Activated naive CD4-positive, alpha-beta T cell treated with anti-CD3 and anti-CD28 coated beads, Interleukin-2, amount 10 ng/mL, durations not matched to agents 7 days and 5 days (primary cell): Measurements from ENCODE around the gene CDKN2A.

Experiments used
- CTCF ChIA-PET: fragments of 350-600 bp; sonication (Branson Sonifier 250); formaldehyde crosslinking; loops from one replicate; lab custom pipeline; 2021; ENCODE audit warnings: antibody characterized with exemption; lab: Charles Lee
- DNase-seq: peaks from one replicate; pipeline ENCODE4 v3.0.0-alpha.2; 2020
- H3K27ac Mint-ChIP-seq: one replicate; pipeline ENCODE4 v1.8.0; 2021; ENCODE audit warnings: mild to moderate bottlenecking, moderate library complexity, mixed read lengths
- H3K27me3 Mint-ChIP-seq: one replicate; pipeline ENCODE4 v1.8.0; 2021; ENCODE audit warnings: mild to moderate bottlenecking, mixed read lengths
- H3K36me3 Mint-ChIP-seq: one replicate; pipeline ENCODE4 v1.8.0; 2021; ENCODE audit warnings: mixed read lengths
- H3K4me1 Mint-ChIP-seq: one replicate; pipeline ENCODE4 v1.8.0; 2021; ENCODE audit warnings: mixed read lengths
- H3K4me3 Mint-ChIP-seq: one replicate; pipeline ENCODE4 v1.8.0; 2021; ENCODE audit warnings: mild to moderate bottlenecking, moderate library complexity, mixed read lengths
- H3K9me3 Mint-ChIP-seq: one replicate; pipeline ENCODE4 v1.8.0; 2021; ENCODE audit warnings: mixed read lengths

The CDKN2A gene

GRCh38 chr9:22029231-22029630, 35.0 kb upstream of the CDKN2A start:
- Mint-ChIP-seq H3K4me3 (no peak overlapping the region), H3K36me3 (peaks cover 13% of the 10 kb centered on the region), H3K27ac (no peak overlapping the region), H3K4me1 (peaks cover 7% of the 10 kb centered on the region), H3K9me3 (no peaks in the 10 kb centered on the region), H3K27me3 (peaks cover 47% of the 10 kb centered on the region)
- no peak for DNase-seq
- CTCF ChIA-PET, result interaction anchor here (1.2 to 4.0 kb wide), 3 partner anchors 9 to 216 kb away, joined by 5 to 18 read pairs (median 6); partner anchors contain the start of gene CDKN2B

GRCh38 chr9:22028394-22028793, 34.2 kb upstream of the CDKN2A start:
- Mint-ChIP-seq H3K27ac (no peak overlapping the region), H3K4me1 (peaks cover 7% of the 10 kb centered on the region), H3K36me3 (peaks cover 11% of the 10 kb centered on the region), H3K27me3 (peaks cover 49% of the 10 kb centered on the region), H3K4me3 (no peak overlapping the region), H3K9me3 (no peaks in the 10 kb centered on the region)
- CTCF ChIA-PET, result interaction anchor here (2.1 to 4.0 kb wide), 2 partner anchors 10 to 20 kb away, joined by 6 to 18 read pairs; partner anchors contain the start of gene CDKN2B
- no peak for DNase-seq

- H3K4me3 Mint-ChIP-seq, result no peak overlapping the region
- H3K36me3 Mint-ChIP-seq, result peaks cover 11% of the 10 kb centered on the region
- H3K9me3 Mint-ChIP-seq, result peaks cover 4% of the 10 kb centered on the region
- no peak overlapping the region for H3K27ac Mint-ChIP-seq
- H3K4me1 Mint-ChIP-seq, result peaks cover 10% of the 10 kb centered on the region
- CTCF ChIA-PET, result interaction anchor here (0.7 to 4.0 kb wide), 3 partner anchors 12 to 592 kb away, joined by 3 to 18 read pairs (median 3); no protein-coding TSS in a partner anchor
- DNase-seq, result no peak
- H3K27me3 Mint-ChIP-seq, result peaks cover 43% of the 10 kb centered on the region
Observed at GRCh38 chr9:22026696-22027095, 32.5 kb upstream of the CDKN2A start.

GRCh38 chr9:22022396-22022795, 28.2 kb upstream of the CDKN2A start:
- Mint-ChIP-seq H3K4me1 (peaks cover 7% of the 10 kb centered on the region), H3K27ac (no peak overlapping the region), H3K9me3 (peaks cover 12% of the 10 kb centered on the region), H3K36me3 (peaks cover 23% of the 10 kb centered on the region), H3K27me3 (peaks cover 66% of the 10 kb centered on the region), H3K4me3 (no peak overlapping the region)
- DNase-seq, result no peak
- CTCF ChIA-PET, result interaction anchor here (1.3 kb wide), 1 partner anchor 209 kb away, joined by 7 read pairs; no protein-coding TSS in a partner anchor

- Mint-ChIP-seq H3K9me3 (no peaks in the 10 kb centered on the region), H3K27ac (no peak overlapping the region), H3K36me3 (peaks cover 15% of the 10 kb centered on the region), H3K4me1 (peaks cover 21% of the 10 kb centered on the region), H3K27me3 (peaks cover 41% of the 10 kb centered on the region), H3K4me3 (no peak overlapping the region)
- CTCF ChIA-PET, result interaction anchor here (0.6 to 1.7 kb wide), 9 partner anchors 14 to 228 kb away, joined by 3 to 8 read pairs (median 4); partner anchors contain the start of genes CDKN2A and CDKN2B-AS1
- DNase-seq, result peak; percentile 50
Observed at GRCh38 chr9:22010866-22011625, 16.9 kb upstream of the CDKN2A start.

GRCh38 chr9:22009506-22009867, 15.3 kb upstream of the CDKN2A start:
- Mint-ChIP-seq H3K27ac (no peak overlapping the region), H3K27me3 (peaks cover 57% of the 10 kb centered on the region), H3K4me1 (peaks cover 32% of the 10 kb centered on the region), H3K36me3 (peaks cover 28% of the 10 kb centered on the region), H3K9me3 (no peaks in the 10 kb centered on the region), H3K4me3 (peak overlapping the region; percentile 78)
- CTCF ChIA-PET, result interaction anchor here (0.9 to 4.0 kb wide), 15 partner anchors 9 to 206 kb away, joined by 3 to 59 read pairs (median 8); partner anchors contain the start of genes CDKN2B-AS1 and MTAP
- DNase-seq, result no peak

- Mint-ChIP-seq H3K36me3 (peaks cover 33% of the 10 kb centered on the region), H3K4me1 (peaks cover 32% of the 10 kb centered on the region), H3K27ac (peak within 1 kb of the TSS; percentile 56), H3K4me3 (peak within 1 kb of the TSS; percentile 78), H3K9me3 (no peaks in the 10 kb centered on the region), H3K27me3 (peaks cover 62% of the 10 kb centered on the region)
- peak; percentile 70 for DNase-seq
- CTCF ChIA-PET, result interaction anchor here (0.6 to 4.0 kb wide), 25 partner anchors 8 to 206 kb away, joined by 3 to 59 read pairs (median 5); partner anchors contain the start of genes CDKN2B-AS1 and MTAP
Observed at GRCh38 chr9:22008717-22009505, 14.7 kb upstream of the CDKN2A start, which contains the start of gene CDKN2B. TSS of gene CDKN2B (minus strand) at chr9:22009305. CDS start at chr9:22008953, 352 bp downstream.

- peaks cover 33% of the 10 kb centered on the region for H3K36me3 Mint-ChIP-seq
- no peak overlapping the region for H3K27ac Mint-ChIP-seq
- CTCF ChIA-PET, result interaction anchor here (0.6 to 4.0 kb wide), 24 partner anchors 11 to 205 kb away, joined by 3 to 59 read pairs (median 6); partner anchors contain the start of genes CDKN2B-AS1 and MTAP
- peaks cover 62% of the 10 kb centered on the region for H3K27me3 Mint-ChIP-seq
- H3K4me1 Mint-ChIP-seq, result peaks cover 32% of the 10 kb centered on the region
- H3K4me3 Mint-ChIP-seq, result peak overlapping the region; percentile 78
- DNase-seq, result no peak
- H3K9me3 Mint-ChIP-seq, result no peaks in the 10 kb centered on the region
Observed at GRCh38 chr9:22008384-22008716, 14.2 kb upstream of the CDKN2A start.

- CTCF ChIA-PET, result interaction anchor here (1.5 to 4.0 kb wide), 3 partner anchors 22 to 37 kb away, joined by 4 to 20 read pairs (median 4); no protein-coding TSS in a partner anchor
- Mint-ChIP-seq H3K27me3 (peaks cover 61% of the 10 kb centered on the region), H3K36me3 (peaks cover 24% of the 10 kb centered on the region), H3K27ac (no peak overlapping the region), H3K4me3 (peak overlapping the region; percentile 18), H3K9me3 (no peaks in the 10 kb centered on the region), H3K4me1 (peaks cover 32% of the 10 kb centered on the region)
- no peak for DNase-seq
Observed at GRCh38 chr9:22005702-22006606, 11.8 kb upstream of the CDKN2A start.

GRCh38 chr9:22005021-22005701, 11.0 kb upstream of the CDKN2A start:
- Mint-ChIP-seq H3K27me3 (peaks cover 60% of the 10 kb centered on the region), H3K27ac (peak overlapping the region; percentile 46), H3K4me1 (peaks cover 28% of the 10 kb centered on the region), H3K36me3 (peaks cover 27% of the 10 kb centered on the region), H3K9me3 (no peaks in the 10 kb centered on the region), H3K4me3 (peak overlapping the region; percentile 18)
- peak; percentile 40 for DNase-seq
- CTCF ChIA-PET, result no interaction called here

- no peak overlapping the region for H3K27ac Mint-ChIP-seq
- H3K9me3 Mint-ChIP-seq, result no peaks in the 10 kb centered on the region
- peaks cover 17% of the 10 kb centered on the region for H3K4me1 Mint-ChIP-seq
- H3K36me3 Mint-ChIP-seq, result peaks cover 35% of the 10 kb centered on the region
- CTCF ChIA-PET, result no interaction called here
- H3K4me3 Mint-ChIP-seq, result no peak overlapping the region
- no peak for DNase-seq
- H3K27me3 Mint-ChIP-seq, result peaks cover 56% of the 10 kb centered on the region
Observed at GRCh38 chr9:22002038-22002437, 7.8 kb upstream of the CDKN2A start.

- H3K27ac Mint-ChIP-seq, result no peak overlapping the region
- CTCF ChIA-PET, result interaction anchor here (4.1 kb wide), 1 partner anchor 10 kb away, joined by 18 read pairs; the partner anchor contains the start of gene CDKN2B
- H3K9me3 Mint-ChIP-seq, result no peaks in the 10 kb centered on the region
- H3K36me3 Mint-ChIP-seq, result peaks cover 34% of the 10 kb centered on the region
- H3K4me1 Mint-ChIP-seq, result peaks cover 27% of the 10 kb centered on the region
- no peak overlapping the region for H3K4me3 Mint-ChIP-seq
- peaks cover 62% of the 10 kb centered on the region for H3K27me3 Mint-ChIP-seq
- DNase-seq, result no peak
Observed at GRCh38 chr9:21998026-21998425, 3.8 kb upstream of the CDKN2A start.
